GM12878 (cell line): ENCODE data around the gene DTX4. TPM values are rescaled to one million over a fixed set of nuclear protein-coding genes. Genes with fewer than 3 reads are reported as not detected.
A peak's percentile ranks its signal among the peaks of the same experiment; 100 is the strongest.

ENCODE experiments used
- ATF3 ChIP-seq: IDR thresholded peaks from 2 replicates; pipeline ENCODE4 v1.6.1; 2011; ENCODE audit warnings: low read depth, mild to moderate bottlenecking, low read length, moderate library complexity, borderline replicate concordance; ENCODE audit errors: extremely low read depth
- BCL3 ChIP-seq: IDR thresholded peaks from 2 replicates; pipeline ENCODE4 v1.6.1; 2011; ENCODE audit warnings: borderline replicate concordance, low read depth, mild to moderate bottlenecking, moderate library complexity, low read length; ENCODE audit not compliant: insufficient read depth, poor library complexity, severe bottlenecking
- CBX5 ChIP-seq: sonication (generic); IDR thresholded peaks from 2 replicates; pipeline ENCODE4 v1.6.1; 2016; ENCODE audit warnings: low read depth, moderate library complexity, mild to moderate bottlenecking, inconsistent platforms
- CEBPB ChIP-seq, 2 experiments: fragments of 150-350 bp in 1 of 2; IDR thresholded peaks; 2 replicates each; pipeline ENCODE4 v1.6.1; 2012 to 2014; ENCODE audit warnings: low read depth in 2 of 2, low read length in 2 of 2, borderline replicate concordance in 1 of 2, inconsistent platforms in 1 of 2
- E4F1 ChIP-seq: fragments of 450-650 bp; IDR thresholded peaks from 2 replicates; pipeline ENCODE4 v1.6.1; 2018; ENCODE audit warnings: borderline replicate concordance, mild to moderate bottlenecking; ENCODE audit not compliant: partially characterized antibody
- EGR1 ChIP-seq, 2 experiments: IDR thresholded peaks; 1 replicate in 1 of 2; 2 replicates in 1 of 2; pipeline ENCODE4 v1.6.1; 2011 to 2012; ENCODE audit warnings: low read depth in 2 of 2, low read length in 2 of 2, borderline replicate concordance in 1 of 2, mild to moderate bottlenecking in 1 of 2, moderate library complexity in 1 of 2
- IRF5 ChIP-seq: fragments of 450-650 bp; IDR thresholded peaks from 2 replicates; pipeline ENCODE4 v1.6.1; 2017; ENCODE audit warnings: borderline replicate concordance
- KLF5 ChIP-seq: fragments of 450-650 bp; IDR thresholded peaks from 2 replicates; pipeline ENCODE4 v1.6.1; 2014; ENCODE audit warnings: mild to moderate bottlenecking; ENCODE audit not compliant: partially characterized antibody
- MEF2B ChIP-seq: fragments of 450-650 bp; IDR thresholded peaks from 2 replicates; pipeline ENCODE4 v1.6.1; 2018; ENCODE audit warnings: mild to moderate bottlenecking, moderate library complexity; ENCODE audit not compliant: partially characterized antibody, poor library complexity, severe bottlenecking
- MXI1 ChIP-seq: fragments of 150-350 bp; IDR thresholded peaks from 2 replicates; pipeline ENCODE4 v1.6.1; 2011; ENCODE audit warnings: low read depth, mild to moderate bottlenecking, inconsistent platforms, low read length, improper control_type of control experiment
- NFYA ChIP-seq: IDR thresholded peaks from 2 replicates; pipeline ENCODE4 v1.6.1; 2011; ENCODE audit warnings: low read depth, mild to moderate bottlenecking, low read length, improper control_type of control experiment, borderline replicate concordance
- NRF1 ChIP-seq: conservative IDR thresholded peaks from 2 replicates; pipeline ENCODE4 v1.6.1; 2011; ENCODE audit warnings: mild to moderate bottlenecking, low read depth, low read length, improper control_type of control experiment
- SMAD5 ChIP-seq: IDR thresholded peaks from 2 replicates; pipeline ENCODE4 v1.6.1; 2016; ENCODE audit warnings: antibody characterized with exemption, low read depth
- SPI1 ChIP-seq: IDR thresholded peaks from 2 replicates; pipeline ENCODE4 v1.6.1; 2011; ENCODE audit warnings: low read depth, mild to moderate bottlenecking, low read length, moderate library complexity, borderline replicate concordance; ENCODE audit not compliant: insufficient read depth
- SRF ChIP-seq, 2 experiments: IDR thresholded peaks; 2 replicates each; pipeline ENCODE4 v1.6.1; 2011; ENCODE audit warnings: low read depth in 2 of 2, low read length in 2 of 2, mild to moderate bottlenecking in 1 of 2, moderate library complexity in 1 of 2
- ZBTB11 ChIP-seq: fragments of 450-650 bp; formaldehyde crosslinking; IDR thresholded peaks from 2 replicates; pipeline ENCODE4 v1.5.0; 2022; ENCODE audit warnings: mild to moderate bottlenecking, missing genetic modification characterization
- polyA plus RNA-seq, 11 experiments: library from polyadenylated mRNA; depleted of rRNA in 4 of 11; unstranded in 6 of 11; stranded (reverse) in 5 of 11; fragments of >200 nt; fragmentation: Nextera tagmentation in 4 of 11; fragmentation: Illumina TruSeq in 1 of 11; extraction: Ambion mirVana in 4 of 11; extraction: Trizol in 1 of 11; gene quantifications; 1 replicate in 1 of 11; 2 replicates in 10 of 11; pipeline versions ENCODE4 v1.2.1 to v1.2.3, GENCODE V29; 2011 to 2016; ENCODE audit warnings: inconsistent platforms in 2 of 11, missing spikeins in 2 of 11, low read depth in 1 of 11
- total RNA-seq, 4 experiments: library from RNA; depleted of rRNA in 3 of 4; stranded (reverse); fragments of >200 nt in 3 of 4; fragmentation: Illumina TruSeq in 1 of 4; extraction: Trizol in 1 of 4; gene quantifications; 2 replicates each; pipeline versions ENCODE4 v1.2.1 to v1.2.3, GENCODE V29; 2013 to 2021

Gene DTX4
- total and polyA plus RNA-seq, 10 of the 15 experiments (the other 5 are each of a cell fraction or from before 2014, with no cell fraction given) = 3.8 to 25.8 (median 10.5) TPM

GRCh38 chr11:59142530-59143507 is 29.1 kb upstream of the DTX4 start, which contains the start of gene FAM111A (continued):
- TF ChIP-seq MEF2B (peak; percentile 51), EGR1 (IDR thresholded peaks at IDR 0.05; ENCODE audit: borderline replicate concordance in 1 of 2, low read depth in 2 of 2, low read length in 2 of 2) (peak in 1 of 2 experiments; percentile 50; a peak in 1 of 3 replicates), ATF3 (no peak), KLF5 (no peak), NFYA (no peak), MXI1 (peak; percentile 55), IRF5 (no peak), SRF (IDR thresholded peaks at IDR 0.05; ENCODE audit: low read depth in 2 of 2, low read length in 2 of 2) (no peak), NRF1 (0 out of 2 replicates have a peak, but pooled peaks have one; percentile 2), BCL3 (no peak), SPI1 (peak; percentile 22; the same call in 1 of the 2 replicates), CEBPB (IDR thresholded peaks at IDR 0.05; ENCODE audit: borderline replicate concordance in 1 of 2, low read depth in 2 of 2, low read length in 2 of 2) (no peak), ZBTB11 (no peak), CBX5 (no peak), SMAD5 (no peak), E4F1 (no peak)
